Fibroblast of skin of right quadriceps (primary cell): ENCODE results near the gene REL.
"Not testable (repeated sequence)": the region's sequence is repeated elsewhere in the genome, so short reads cannot be mapped to it uniquely, and the experiment has no call there.

Source experiments
- DNase-seq: peaks from one replicate; pipeline ENCODE4 v3.0.0-alpha.2; 2013

Gene REL

DNA sequence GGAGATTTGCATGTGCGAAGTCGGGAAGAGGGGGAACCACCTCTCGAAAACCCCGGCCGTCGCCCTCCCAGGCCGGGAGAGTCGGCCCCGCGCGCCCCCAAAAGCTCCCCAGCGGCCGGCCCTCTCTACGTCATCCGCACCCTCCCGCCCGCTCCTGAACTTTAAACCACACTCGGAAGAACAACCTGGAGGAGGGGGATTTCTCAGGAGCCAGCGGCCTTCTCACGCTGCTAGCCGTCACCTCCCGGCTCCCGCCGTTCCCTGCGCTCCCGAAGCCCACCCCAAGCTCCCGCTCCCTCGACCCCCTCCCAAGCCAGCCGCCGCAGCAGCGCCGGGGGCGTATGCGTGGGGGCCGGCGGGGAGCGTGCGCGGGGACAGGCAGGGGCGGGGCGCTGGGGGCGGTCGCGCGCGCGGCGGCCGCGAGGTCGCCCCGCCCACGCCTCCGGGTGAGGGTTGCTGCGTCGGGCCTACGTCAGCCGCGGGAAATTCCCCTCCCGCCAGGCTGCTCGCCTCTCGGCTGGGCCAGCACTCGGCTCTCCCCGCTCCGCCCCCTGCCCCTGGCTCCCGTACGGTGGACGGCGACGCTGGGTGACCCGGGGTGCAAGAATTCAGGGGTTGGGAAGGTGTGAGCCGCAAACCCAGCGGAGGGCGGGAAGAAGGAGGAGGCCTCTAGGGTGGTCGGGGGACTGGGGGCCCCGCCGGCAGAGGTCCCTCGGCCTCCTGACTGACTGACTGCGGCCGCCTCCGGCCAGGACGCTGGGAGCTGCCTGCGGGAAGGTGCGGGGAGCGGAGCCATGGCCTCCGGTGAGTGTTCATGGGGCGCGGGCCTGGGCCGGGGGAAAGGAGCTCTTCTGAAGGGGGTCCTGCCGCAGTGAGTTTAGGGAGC lies at the start of gene REL:
REL (plus strand) TSS at position 528 of the 886 bp plus-strand sequence; CDS start at position 795, 267 bp downstream.
- peak; percentile 84 for DNase-seq

- no peak for DNase-seq
These were observed 49.5 kb upstream of the REL start for GRCh38 chr2:60831921-60832320.

DNA sequence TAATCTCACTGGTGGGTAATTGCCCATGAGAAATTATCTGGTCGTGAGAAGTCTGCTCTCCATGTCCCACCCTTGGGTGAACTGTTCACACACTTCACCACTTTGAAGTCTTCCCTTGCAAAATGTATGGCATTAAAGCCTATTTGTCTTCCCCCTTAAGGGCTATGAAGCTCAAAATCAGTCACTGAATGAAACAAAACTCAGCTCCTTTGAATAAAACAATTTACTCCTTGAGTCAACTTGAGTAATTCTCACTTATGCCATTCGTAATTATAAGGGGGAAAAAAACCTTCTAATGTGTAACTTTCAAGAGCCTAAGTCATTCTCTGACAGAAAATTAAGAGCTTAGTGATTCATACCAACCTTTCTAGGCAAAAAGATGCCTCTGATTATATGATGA lies 48.8 kb upstream of the REL start:
- DNase-seq, result no peak

- DNase-seq, result no peak
These were observed 47.1 kb upstream of the REL start for GRCh38 chr2:60834270-60834717.

- DNase-seq, result no peak
These were observed 44.9 kb upstream of the REL start for GRCh38 chr2:60836491-60836890.

DNA sequence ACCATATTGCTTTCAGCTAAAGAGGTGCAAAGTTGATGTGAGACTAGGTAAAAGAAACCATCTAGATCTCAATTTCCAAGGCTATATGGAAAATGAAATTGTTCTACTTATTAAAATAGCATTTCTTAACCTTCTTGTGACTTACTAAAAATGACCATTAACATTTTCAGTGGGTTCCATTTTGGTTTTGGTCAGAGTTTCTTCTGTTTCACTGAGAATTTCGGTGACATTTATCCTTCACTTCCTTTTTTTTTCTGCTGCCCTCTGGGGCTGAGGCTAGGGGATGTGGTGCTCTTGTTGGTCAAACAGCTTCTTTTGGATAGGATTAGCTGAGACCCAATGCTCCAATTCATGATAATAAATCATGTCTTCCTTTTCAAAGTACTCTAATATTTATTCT lies 44.3 kb upstream of the REL start:
- DNase-seq, result no peak

GRCh38 chr2:60838481-60838880 lies 42.9 kb upstream of the REL start:
- DNase-seq, result no peak

DNA sequence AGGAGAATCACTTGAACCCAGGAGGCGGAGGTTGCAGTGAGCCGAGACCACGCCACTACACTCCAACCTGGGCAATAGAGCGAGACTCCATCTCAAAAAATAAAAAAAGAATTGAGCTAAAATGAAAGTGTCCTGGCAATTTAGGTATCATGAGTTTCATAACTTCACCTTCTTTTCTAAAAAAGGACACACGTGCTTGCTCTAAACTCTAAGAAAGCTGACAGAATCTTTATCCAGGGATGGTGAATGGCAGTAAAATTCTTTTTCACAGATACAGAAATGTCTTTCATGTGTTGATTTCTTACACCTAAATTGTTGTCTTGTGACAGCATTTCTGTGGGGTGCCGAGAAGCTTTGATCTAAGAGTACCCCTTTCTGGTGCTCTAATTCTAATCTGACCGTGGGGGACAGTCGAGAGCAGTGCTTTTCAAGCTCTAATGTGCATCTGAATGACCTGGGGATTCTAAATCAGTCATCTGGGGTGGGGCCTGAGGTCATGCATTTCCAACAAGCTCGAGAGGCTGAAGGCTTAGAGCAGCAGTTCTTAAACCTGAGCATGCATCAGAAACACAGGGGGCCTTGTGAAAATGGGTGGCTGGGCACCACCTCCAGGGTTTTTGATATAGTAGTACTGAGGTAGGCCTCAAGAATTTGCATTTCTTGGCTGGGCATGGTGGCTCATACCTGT lies 42.1 kb upstream of the REL start:
- no peak for DNase-seq

- no peak for DNase-seq
These were observed 40.5 kb upstream of the REL start for GRCh38 chr2:60840880-60841279.

GRCh38 chr2:60843006-60843405 lies 38.4 kb upstream of the REL start:
- no peak for DNase-seq

DNA sequence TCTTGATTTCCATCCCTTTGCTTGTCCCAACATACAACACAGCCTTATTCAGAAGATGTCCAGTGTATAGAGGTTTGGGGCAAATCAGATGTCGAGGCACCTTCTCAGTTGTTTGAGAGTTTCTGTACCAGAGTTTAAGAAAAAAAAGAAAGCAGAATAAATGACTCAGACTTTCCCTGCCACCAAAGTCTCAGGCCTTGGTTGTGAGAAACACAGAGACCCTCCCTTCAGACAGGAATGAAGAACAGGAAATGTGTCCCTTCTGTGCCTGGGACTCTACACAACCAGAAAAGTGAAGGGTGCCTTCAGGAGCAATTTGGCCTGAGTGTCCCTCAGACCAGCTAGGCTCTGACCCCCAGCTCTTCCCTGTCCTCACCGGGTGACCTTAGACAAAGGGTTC lies 37.3 kb upstream of the REL start:
- no peak for DNase-seq

GRCh38 chr2:60847854-60848253 lies 33.5 kb upstream of the REL start:
- DNase-seq, result no peak

DNA sequence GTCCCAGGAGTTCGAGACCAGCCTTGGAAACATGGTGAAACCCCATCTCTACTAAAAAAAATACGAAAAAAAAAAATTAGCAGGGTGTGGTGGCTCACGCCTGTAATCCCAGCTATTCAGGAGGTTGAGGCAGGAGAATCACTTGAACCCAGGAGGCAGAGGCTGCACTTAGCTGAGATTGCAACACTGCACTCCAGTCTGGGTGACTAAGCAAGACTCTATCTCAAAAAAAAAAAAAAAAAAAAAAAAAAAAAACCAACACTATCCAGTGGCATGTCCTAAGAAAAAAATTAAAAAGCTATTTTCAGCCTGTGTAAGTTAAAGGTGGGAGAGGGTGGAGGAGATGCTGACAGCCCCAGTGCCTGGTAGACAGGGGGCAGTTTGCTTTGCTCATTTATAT lies 32.2 kb upstream of the REL start:
- DNase-seq, result no peak

GRCh38 chr2:60852282-60852860 lies 29.0 kb upstream of the REL start:
- DNase-seq, result no peak

- no peak for DNase-seq
These were observed 27.8 kb upstream of the REL start for GRCh38 chr2:60853531-60853930.

DNA sequence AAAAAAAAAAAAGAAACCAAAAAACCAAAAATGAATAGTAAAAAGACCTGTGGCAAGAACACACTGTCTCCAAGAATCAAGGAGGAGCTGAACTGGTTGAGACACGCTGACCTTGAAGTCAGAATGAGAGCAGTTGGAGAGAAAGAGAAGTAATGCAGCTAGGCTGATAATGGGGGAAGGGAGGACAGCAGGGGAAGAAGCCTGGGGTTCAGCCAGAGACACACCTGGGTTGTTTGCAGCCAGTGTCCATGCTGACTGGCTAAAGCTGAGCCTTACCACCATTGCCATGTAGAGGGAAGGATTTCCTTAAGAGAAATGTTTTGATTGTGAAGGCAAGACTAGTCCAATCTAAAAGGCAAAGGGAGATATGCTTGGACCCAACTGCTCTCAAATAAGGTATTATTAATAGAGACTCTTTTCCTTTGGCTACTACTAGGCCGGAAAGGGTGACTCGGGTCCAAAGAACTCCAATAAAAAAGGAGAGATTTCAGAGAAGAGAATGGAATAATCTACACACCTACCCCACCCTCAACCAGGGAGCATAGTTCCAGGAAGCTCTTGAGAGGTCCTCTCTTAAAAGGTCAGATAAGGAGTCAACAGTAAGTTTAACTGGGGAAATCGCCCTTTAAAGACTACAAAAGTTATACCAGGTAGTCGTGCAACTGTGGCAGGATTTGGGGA lies 25.2 kb upstream of the REL start:
- DNase-seq, result no peak

GRCh38 chr2:60857056-60857455 lies 24.3 kb upstream of the REL start:
- DNase-seq, result no peak

DNA sequence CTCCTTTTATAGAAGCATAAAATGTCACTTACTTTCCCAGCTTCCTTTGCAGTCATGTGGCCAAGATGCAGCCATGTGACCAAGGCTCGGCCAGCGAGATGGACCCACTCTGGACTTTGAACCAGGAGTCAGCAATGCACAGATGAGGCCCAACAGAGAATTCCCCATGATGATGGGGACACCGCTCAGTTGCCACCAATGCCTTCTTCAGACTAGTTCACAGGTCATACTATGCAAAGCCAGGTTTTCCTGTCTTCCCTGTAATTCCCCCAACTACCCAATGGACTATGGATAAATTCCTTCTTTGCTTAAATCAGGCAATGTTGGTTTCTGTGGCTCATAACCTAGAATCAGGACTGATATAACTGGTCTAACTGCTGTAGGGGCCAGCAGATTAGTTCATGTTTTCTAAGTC lies 22.5 kb upstream of the REL start:
- DNase-seq, result no peak

DNA sequence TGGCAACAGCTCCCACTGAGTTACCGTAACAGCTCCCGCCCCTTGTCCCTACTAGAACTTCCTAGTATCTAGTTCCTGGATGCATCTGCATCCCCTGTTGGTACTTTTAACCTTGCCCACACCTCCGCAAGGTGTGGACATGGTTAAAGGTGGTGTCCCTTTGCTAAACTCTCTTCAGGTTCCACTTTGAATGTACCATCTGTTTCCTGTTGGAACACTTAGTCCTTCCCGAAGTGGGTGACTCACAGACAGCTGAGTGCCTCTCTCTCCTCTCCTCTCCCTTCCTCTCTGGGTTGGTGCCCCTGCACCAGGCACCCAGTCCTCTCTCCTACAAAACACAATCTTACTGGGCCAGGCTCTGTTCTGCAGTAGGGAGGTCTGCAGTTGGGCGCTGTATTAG lies 19.6 kb upstream of the REL start:
- DNase-seq, result no peak

DNA sequence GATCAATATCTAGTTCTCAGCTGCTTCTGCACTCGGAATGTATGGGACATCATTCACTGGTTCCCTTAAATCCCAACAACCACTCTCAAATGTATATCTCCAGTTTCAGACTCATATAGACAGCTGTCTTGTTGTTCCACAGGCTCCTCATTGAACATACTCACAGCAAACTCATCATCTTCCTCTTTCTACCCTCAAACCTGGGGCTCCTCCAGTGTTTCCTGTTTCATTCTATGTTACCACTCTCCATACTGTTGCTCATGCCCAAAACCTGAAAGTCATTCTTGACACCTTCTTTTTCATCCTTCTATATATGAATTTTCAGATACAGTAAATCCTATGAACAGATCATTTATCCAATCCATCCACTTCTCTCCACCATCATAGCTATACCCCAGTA lies 18.7 kb upstream of the REL start:
- DNase-seq, result no peak

GRCh38 chr2:60865361-60865760 lies 16.0 kb upstream of the REL start:
- not testable (repeated sequence) for DNase-seq

GRCh38 chr2:60867007-60867406 lies 14.4 kb upstream of the REL start:
- DNase-seq, result no peak

- DNase-seq, result no peak
These were observed 13.5 kb upstream of the REL start for GRCh38 chr2:60867848-60868247.
